GM23338 (cell line): ENCODE results near the gene EFS. TPM values are rescaled to one million over a fixed set of nuclear protein-coding genes. Genes with fewer than 3 reads are reported as not detected.

ENCODE experiments used
- ATAC-seq: fragments of 200-7000 bp; cut with Tn5 transposase; 3 replicates; pipeline ENCODE4 v1.9.1; 2020
- DNase-seq: peaks from one replicate; pipeline ENCODE4 v3.0.0-alpha.2; 2015; ENCODE audit warnings: low spot score
- H2AFZ ChIP-seq: fragments of 200-600 bp; sonication (generic); 2 replicates; pipeline ENCODE4 v1.8.0; 2016; ENCODE audit warnings: antibody characterized with exemption, mild to moderate bottlenecking, moderate library complexity
- H3F3A ChIP-seq: fragments of 200-600 bp; sonication (generic); replicated peaks from 2 replicates; pipeline ENCODE4 v1.8.0; 2017; ENCODE audit warnings: antibody characterized with exemption, mixed run types, low read depth
- H3K27ac ChIP-seq: fragments of 200-600 bp; sonication (generic); 2 replicates; pipeline ENCODE4 v1.6.1; 2016; ENCODE audit warnings: low read depth
- H3K27me3 ChIP-seq: fragments of 200-600 bp; sonication (generic); 2 replicates; pipeline ENCODE4 v1.8.0; 2016; ENCODE audit warnings: mild to moderate bottlenecking, mixed run types, moderate library complexity; ENCODE audit not compliant: insufficient read depth
- H3K36me3 ChIP-seq: fragments of 200-600 bp; sonication (generic); 2 replicates; pipeline ENCODE4 v1.8.0; 2016; ENCODE audit warnings: mild to moderate bottlenecking; ENCODE audit not compliant: insufficient read depth
- H3K4me1 ChIP-seq: fragments of 200-600 bp; sonication (generic); 2 replicates; pipeline ENCODE4 v1.8.0; 2016; ENCODE audit warnings: mild to moderate bottlenecking, moderate library complexity; ENCODE audit not compliant: insufficient read depth
- H3K4me2 ChIP-seq: fragments of 200-600 bp; sonication (generic); 2 replicates; pipeline ENCODE4 v1.7.1; 2017; ENCODE audit warnings: mixed run types
- H3K4me3 ChIP-seq: fragments of 200-600 bp; sonication (generic); 2 replicates; pipeline ENCODE4 v1.6.1; 2016; ENCODE audit warnings: mixed run types
- H3K79me2 ChIP-seq: fragments of 200-600 bp; sonication (generic); replicated peaks from 2 replicates; pipeline ENCODE4 v1.8.0; 2017; ENCODE audit warnings: mild to moderate bottlenecking; ENCODE audit not compliant: insufficient read depth
- H3K9me2 ChIP-seq: fragments of 200-600 bp; sonication (generic); 2 replicates; pipeline ENCODE4 v1.8.0; 2017; ENCODE audit not compliant: insufficient read depth
- H4K20me1 ChIP-seq: fragments of 200-600 bp; sonication (generic); replicated peaks from 2 replicates; pipeline ENCODE4 v1.8.0; 2017; ENCODE audit warnings: mild to moderate bottlenecking; ENCODE audit not compliant: insufficient read depth
- H3K27ac Mint-ChIP-seq: 2 replicates; pipeline ENCODE4 v1.8.0; 2020; ENCODE audit warnings: inconsistent platforms, mild to moderate bottlenecking, moderate library complexity, mixed read lengths
- H3K27me3 Mint-ChIP-seq: 3 replicates; pipeline ENCODE4 v1.8.0; 2022; ENCODE audit warnings: low read depth, mild to moderate bottlenecking, moderate library complexity, mixed read lengths, inconsistent platforms; ENCODE audit not compliant: insufficient read depth, poor library complexity
- H3K36me3 Mint-ChIP-seq: 3 replicates; pipeline ENCODE4 v1.8.0; 2021; ENCODE audit warnings: low read depth, mild to moderate bottlenecking, inconsistent platforms, moderate library complexity, mixed read lengths
- H3K4me1 Mint-ChIP-seq: 3 replicates; pipeline ENCODE4 v1.8.0; 2020; ENCODE audit warnings: mild to moderate bottlenecking, inconsistent platforms, mixed read lengths
- H3K4me3 Mint-ChIP-seq: 3 replicates; pipeline ENCODE4 v1.8.0; 2021; ENCODE audit warnings: moderate library complexity, mild to moderate bottlenecking, inconsistent platforms, mixed read lengths
- H3K9me3 Mint-ChIP-seq: 3 replicates; pipeline ENCODE4 v1.8.0; 2020; ENCODE audit warnings: moderate library complexity, mild to moderate bottlenecking, inconsistent platforms, mixed read lengths
- CREB1 ChIP-seq: fragments of 250-450 bp; sonication (Bioruptor Pico); IDR thresholded peaks from 2 replicates; pipeline ENCODE4 v1.5.0; 2020; ENCODE audit warnings: low read depth, mild to moderate bottlenecking, moderate library complexity
- EZH2 ChIP-seq: fragments of 200-600 bp; sonication (generic); IDR thresholded peaks from one replicate; pipeline ENCODE4 v1.8.0; 2017; ENCODE audit warnings: antibody characterized with exemption, mild to moderate bottlenecking, low read depth; ENCODE audit not compliant: unreplicated experiment
- EZH2phosphoT487 ChIP-seq: fragments of 200-600 bp; sonication (generic); IDR thresholded peaks from one replicate; pipeline ENCODE4 v1.8.1; 2018; ENCODE audit warnings: antibody characterized with exemption; ENCODE audit not compliant: unreplicated experiment
- JUNB ChIP-seq: IDR thresholded peaks from one replicate; pipeline ENCODE4 v1.6.1; 2016; ENCODE audit warnings: antibody characterized with exemption; ENCODE audit not compliant: unreplicated experiment
- POLR2AphosphoS5 ChIP-seq: IDR thresholded peaks from 2 replicates; pipeline ENCODE4 v1.6.1; 2016; ENCODE audit warnings: antibody characterized with exemption, low read depth
- STAT1 ChIP-seq: IDR thresholded peaks from one replicate; pipeline ENCODE4 v1.6.1; 2016; ENCODE audit warnings: antibody characterized with exemption; ENCODE audit not compliant: unreplicated experiment
- ZNF331 ChIP-seq: fragments of 250-450 bp; sonication (Bioruptor Pico); IDR thresholded peaks from 2 replicates; pipeline ENCODE4 v1.5.0; 2020; ENCODE audit warnings: low read depth, mild to moderate bottlenecking, moderate library complexity
- polyA plus RNA-seq: library from polyadenylated mRNA; unstranded; fragments of >200 nt; fragmentation: Nextera tagmentation; extraction: Ambion mirVana; gene quantifications from 2 replicates; pipeline ENCODE4 v1.2.1, GENCODE V29; 2016
- total RNA-seq: library from RNA; depleted of rRNA; stranded (reverse); fragments of >200 nt; shearing (Covaris generic); gene quantifications from 2 replicates; pipeline ENCODE4 v1.2.3, GENCODE V29; 2014
- TF ChIP-seq, protein P1 (sequence below), 2 experiments: fragments of 200-600 bp in 1 of 2; sonication (generic) in 1 of 2; conservative IDR thresholded peaks; 2 replicates each; pipeline versions ENCODE4 v1.5.1 to v1.6.1; 2016 to 2017; ENCODE audit warnings: antibody characterized with exemption in 2 of 2, low read depth in 2 of 2, mild to moderate bottlenecking in 2 of 2, moderate library complexity in 1 of 2
- TF ChIP-seq, protein P2 (sequence below): IDR thresholded peaks from 2 replicates; pipeline ENCODE4 v1.6.1; 2016; ENCODE audit warnings: antibody characterized with exemption
- TF ChIP-seq, protein P3 (sequence below): fragments of 250-450 bp; sonication (Bioruptor Pico); IDR thresholded peaks from 2 replicates; pipeline ENCODE4 v1.5.0; 2020; ENCODE audit warnings: mild to moderate bottlenecking, moderate library complexity
- TF ChIP-seq, protein P4 (sequence below): IDR thresholded peaks from one replicate; pipeline ENCODE4 v1.6.1; 2018; ENCODE audit warnings: antibody characterized with exemption; ENCODE audit not compliant: unreplicated experiment

The EFS gene
- total and polyA plus RNA-seq, 2 experiments from 2014 or later = 5.1 to 18.9 TPM

DNA sequence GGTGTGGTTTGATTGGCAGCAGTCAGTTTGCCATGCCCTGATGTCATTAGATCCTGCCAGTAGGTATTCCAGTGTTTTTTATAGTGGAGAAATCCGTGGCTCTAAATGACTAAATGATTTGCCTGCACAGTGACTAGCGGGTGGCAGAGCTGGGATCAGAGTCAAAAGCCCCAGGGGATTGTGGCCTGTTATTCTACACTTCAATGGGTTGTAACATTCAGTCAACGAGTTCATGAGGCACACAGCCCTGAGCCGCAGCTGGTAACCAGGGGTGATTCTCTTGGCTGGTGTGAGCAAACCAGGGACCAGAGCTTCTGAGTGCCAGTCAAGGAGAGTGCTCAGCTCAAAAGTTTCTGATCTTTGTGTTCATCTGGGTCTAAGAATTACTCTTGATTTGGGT, 41.3 kb upstream of the EFS start:
- Mint-ChIP-seq H3K4me3 (no peak overlapping the region; the same call in 2 of the 3 replicates), H3K36me3 (no peaks in the 10 kb centered on the region; the same call in 2 of the 3 replicates), H3K9me3 (no peaks in the 10 kb centered on the region; the same call in 2 of the 3 replicates), H3K4me1 (peaks cover 6% of the 10 kb centered on the region; the same call in 2 of the 3 replicates), H3K27me3 (peaks cover 23% of the 10 kb centered on the region), H3K27ac (no peak overlapping the region)
- TF ChIP-seq, protein P1, sequence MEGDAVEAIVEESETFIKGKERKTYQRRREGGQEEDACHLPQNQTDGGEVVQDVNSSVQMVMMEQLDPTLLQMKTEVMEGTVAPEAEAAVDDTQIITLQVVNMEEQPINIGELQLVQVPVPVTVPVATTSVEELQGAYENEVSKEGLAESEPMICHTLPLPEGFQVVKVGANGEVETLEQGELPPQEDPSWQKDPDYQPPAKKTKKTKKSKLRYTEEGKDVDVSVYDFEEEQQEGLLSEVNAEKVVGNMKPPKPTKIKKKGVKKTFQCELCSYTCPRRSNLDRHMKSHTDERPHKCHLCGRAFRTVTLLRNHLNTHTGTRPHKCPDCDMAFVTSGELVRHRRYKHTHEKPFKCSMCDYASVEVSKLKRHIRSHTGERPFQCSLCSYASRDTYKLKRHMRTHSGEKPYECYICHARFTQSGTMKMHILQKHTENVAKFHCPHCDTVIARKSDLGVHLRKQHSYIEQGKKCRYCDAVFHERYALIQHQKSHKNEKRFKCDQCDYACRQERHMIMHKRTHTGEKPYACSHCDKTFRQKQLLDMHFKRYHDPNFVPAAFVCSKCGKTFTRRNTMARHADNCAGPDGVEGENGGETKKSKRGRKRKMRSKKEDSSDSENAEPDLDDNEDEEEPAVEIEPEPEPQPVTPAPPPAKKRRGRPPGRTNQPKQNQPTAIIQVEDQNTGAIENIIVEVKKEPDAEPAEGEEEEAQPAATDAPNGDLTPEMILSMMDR (conservative IDR thresholded peaks at IDR 0.05; ENCODE audit: low read depth in 2 of 2) = no peak
- no peak for TF ChIP-seq STAT1
- TF ChIP-seq ZNF331 (CRISPR knock-in tag) = no peak
- TF ChIP-seq, protein P2, sequence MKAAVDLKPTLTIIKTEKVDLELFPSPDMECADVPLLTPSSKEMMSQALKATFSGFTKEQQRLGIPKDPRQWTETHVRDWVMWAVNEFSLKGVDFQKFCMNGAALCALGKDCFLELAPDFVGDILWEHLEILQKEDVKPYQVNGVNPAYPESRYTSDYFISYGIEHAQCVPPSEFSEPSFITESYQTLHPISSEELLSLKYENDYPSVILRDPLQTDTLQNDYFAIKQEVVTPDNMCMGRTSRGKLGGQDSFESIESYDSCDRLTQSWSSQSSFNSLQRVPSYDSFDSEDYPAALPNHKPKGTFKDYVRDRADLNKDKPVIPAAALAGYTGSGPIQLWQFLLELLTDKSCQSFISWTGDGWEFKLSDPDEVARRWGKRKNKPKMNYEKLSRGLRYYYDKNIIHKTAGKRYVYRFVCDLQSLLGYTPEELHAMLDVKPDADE = no peak
- no peak for TF ChIP-seq POLR2AphosphoS5
- TF ChIP-seq CREB1 = no peak
- no peak for TF ChIP-seq EZH2
- TF ChIP-seq JUNB = no peak
- TF ChIP-seq EZH2phosphoT487 = no peak
- TF ChIP-seq, protein P3, sequence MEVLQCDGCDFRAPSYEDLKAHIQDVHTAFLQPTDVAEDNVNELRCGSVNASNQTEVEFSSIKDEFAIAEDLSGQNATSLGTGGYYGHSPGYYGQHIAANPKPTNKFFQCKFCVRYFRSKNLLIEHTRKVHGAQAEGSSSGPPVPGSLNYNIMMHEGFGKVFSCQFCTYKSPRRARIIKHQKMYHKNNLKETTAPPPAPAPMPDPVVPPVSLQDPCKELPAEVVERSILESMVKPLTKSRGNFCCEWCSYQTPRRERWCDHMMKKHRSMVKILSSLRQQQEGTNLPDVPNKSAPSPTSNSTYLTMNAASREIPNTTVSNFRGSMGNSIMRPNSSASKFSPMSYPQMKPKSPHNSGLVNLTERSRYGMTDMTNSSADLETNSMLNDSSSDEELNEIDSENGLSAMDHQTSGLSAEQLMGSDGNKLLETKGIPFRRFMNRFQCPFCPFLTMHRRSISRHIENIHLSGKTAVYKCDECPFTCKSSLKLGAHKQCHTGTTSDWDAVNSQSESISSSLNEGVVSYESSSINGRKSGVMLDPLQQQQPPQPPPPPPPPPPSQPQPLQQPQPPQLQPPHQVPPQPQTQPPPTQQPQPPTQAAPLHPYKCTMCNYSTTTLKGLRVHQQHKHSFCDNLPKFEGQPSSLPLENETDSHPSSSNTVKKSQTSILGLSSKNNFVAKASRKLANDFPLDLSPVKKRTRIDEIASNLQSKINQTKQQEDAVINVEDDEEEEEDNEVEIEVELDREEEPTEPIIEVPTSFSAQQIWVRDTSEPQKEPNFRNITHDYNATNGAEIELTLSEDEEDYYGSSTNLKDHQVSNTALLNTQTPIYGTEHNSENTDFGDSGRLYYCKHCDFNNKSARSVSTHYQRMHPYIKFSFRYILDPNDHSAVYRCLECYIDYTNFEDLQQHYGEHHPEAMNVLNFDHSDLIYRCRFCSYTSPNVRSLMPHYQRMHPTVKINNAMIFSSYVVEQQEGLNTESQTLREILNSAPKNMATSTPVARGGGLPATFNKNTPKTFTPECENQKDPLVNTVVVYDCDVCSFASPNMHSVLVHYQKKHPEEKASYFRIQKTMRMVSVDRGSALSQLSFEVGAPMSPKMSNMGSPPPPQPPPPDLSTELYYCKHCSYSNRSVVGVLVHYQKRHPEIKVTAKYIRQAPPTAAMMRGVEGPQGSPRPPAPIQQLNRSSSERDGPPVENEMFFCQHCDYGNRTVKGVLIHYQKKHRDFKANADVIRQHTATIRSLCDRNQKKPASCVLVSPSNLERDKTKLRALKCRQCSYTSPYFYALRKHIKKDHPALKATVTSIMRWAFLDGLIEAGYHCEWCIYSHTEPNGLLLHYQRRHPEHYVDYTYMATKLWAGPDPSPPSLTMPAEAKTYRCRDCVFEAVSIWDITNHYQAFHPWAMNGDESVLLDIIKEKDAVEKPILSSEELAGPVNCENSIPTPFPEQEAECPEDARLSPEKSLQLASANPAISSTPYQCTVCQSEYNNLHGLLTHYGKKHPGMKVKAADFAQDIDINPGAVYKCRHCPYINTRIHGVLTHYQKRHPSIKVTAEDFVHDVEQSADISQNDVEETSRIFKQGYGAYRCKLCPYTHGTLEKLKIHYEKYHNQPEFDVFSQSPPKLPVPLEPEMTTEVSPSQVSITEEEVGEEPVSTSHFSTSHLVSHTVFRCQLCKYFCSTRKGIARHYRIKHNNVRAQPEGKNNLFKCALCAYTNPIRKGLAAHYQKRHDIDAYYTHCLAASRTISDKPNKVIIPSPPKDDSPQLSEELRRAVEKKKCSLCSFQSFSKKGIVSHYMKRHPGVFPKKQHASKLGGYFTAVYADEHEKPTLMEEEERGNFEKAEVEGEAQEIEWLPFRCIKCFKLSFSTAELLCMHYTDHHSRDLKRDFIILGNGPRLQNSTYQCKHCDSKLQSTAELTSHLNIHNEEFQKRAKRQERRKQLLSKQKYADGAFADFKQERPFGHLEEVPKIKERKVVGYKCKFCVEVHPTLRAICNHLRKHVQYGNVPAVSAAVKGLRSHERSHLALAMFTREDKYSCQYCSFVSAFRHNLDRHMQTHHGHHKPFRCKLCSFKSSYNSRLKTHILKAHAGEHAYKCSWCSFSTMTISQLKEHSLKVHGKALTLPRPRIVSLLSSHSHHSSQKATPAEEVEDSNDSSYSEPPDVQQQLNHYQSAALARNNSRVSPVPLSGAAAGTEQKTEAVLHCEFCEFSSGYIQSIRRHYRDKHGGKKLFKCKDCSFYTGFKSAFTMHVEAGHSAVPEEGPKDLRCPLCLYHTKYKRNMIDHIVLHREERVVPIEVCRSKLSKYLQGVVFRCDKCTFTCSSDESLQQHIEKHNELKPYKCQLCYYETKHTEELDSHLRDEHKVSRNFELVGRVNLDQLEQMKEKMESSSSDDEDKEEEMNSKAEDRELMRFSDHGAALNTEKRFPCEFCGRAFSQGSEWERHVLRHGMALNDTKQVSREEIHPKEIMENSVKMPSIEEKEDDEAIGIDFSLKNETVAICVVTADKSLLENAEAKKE (CRISPR knock-in tag) = no peak
- TF ChIP-seq, protein P4, sequence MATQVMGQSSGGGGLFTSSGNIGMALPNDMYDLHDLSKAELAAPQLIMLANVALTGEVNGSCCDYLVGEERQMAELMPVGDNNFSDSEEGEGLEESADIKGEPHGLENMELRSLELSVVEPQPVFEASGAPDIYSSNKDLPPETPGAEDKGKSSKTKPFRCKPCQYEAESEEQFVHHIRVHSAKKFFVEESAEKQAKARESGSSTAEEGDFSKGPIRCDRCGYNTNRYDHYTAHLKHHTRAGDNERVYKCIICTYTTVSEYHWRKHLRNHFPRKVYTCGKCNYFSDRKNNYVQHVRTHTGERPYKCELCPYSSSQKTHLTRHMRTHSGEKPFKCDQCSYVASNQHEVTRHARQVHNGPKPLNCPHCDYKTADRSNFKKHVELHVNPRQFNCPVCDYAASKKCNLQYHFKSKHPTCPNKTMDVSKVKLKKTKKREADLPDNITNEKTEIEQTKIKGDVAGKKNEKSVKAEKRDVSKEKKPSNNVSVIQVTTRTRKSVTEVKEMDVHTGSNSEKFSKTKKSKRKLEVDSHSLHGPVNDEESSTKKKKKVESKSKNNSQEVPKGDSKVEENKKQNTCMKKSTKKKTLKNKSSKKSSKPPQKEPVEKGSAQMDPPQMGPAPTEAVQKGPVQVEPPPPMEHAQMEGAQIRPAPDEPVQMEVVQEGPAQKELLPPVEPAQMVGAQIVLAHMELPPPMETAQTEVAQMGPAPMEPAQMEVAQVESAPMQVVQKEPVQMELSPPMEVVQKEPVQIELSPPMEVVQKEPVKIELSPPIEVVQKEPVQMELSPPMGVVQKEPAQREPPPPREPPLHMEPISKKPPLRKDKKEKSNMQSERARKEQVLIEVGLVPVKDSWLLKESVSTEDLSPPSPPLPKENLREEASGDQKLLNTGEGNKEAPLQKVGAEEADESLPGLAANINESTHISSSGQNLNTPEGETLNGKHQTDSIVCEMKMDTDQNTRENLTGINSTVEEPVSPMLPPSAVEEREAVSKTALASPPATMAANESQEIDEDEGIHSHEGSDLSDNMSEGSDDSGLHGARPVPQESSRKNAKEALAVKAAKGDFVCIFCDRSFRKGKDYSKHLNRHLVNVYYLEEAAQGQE = no peak
- Histone ChIP-seq H3F3A (no peaks in the 10 kb centered on the region), H3K79me2 (no peaks in the 10 kb centered on the region), H3K27ac (no peak overlapping the region), H3K27me3 (no peaks in the 10 kb centered on the region), H3K4me3 (no peak overlapping the region), H2AFZ (no peak overlapping the region), H3K36me3 (no peaks in the 10 kb centered on the region), H3K4me1 (no peaks in the 10 kb centered on the region), H3K4me2 (no peak overlapping the region), H3K9me2 (no peaks in the 10 kb centered on the region), H4K20me1 (no peaks in the 10 kb centered on the region)
- ATAC-seq = no peak
- DNase-seq = no peak
